Endodermal cell (in vitro differentiated cells): ENCODE data around the gene MEGF8. TPM values are rescaled to one million over a fixed set of nuclear protein-coding genes. Genes with fewer than 3 reads are reported as not detected.

Source experiments
- DNase-seq: peaks from one replicate; pipeline ENCODE4 v3.0.0-alpha.2; 2017
- H3K27ac ChIP-seq: 2 replicates; pipeline ENCODE4 v1.5.1; 2013; ENCODE audit warnings: mild to moderate bottlenecking, low read depth, low read length, moderate library complexity
- H3K27me3 ChIP-seq: 2 replicates; pipeline ENCODE4 v1.6.1; 2013; ENCODE audit warnings: mild to moderate bottlenecking, low read length, moderate library complexity; ENCODE audit not compliant: insufficient read depth, control insufficient read depth, poor library complexity, severe bottlenecking
- H3K36me3 ChIP-seq: 2 replicates; pipeline ENCODE4 v1.7.0; 2013; ENCODE audit warnings: mild to moderate bottlenecking, low read length, moderate library complexity; ENCODE audit not compliant: control insufficient read depth, insufficient read depth
- H3K4me1 ChIP-seq: one replicate; pipeline ENCODE4 v1.7.0; 2013; ENCODE audit warnings: low read length; ENCODE audit not compliant: control insufficient read depth, insufficient read depth
- H3K4me3 ChIP-seq: 2 replicates; pipeline ENCODE4 v1.5.1; 2013; ENCODE audit warnings: mild to moderate bottlenecking, low read length, moderate library complexity
- H3K9ac ChIP-seq: 2 replicates; pipeline ENCODE4 v1.6.1; 2013; ENCODE audit warnings: mild to moderate bottlenecking, low read length, moderate library complexity; ENCODE audit not compliant: poor library complexity, severe bottlenecking; ENCODE audit errors: extremely low read depth
- H3K9me3 ChIP-seq: 2 replicates; pipeline ENCODE4 v1.6.1; 2013; ENCODE audit warnings: mild to moderate bottlenecking, low read length, moderate library complexity; ENCODE audit not compliant: control insufficient read depth
- H3K27ac Mint-ChIP-seq: 2 replicates; pipeline ENCODE4 v1.8.0; 2020; ENCODE audit warnings: mixed read lengths
- H3K27me3 Mint-ChIP-seq: 2 replicates; pipeline ENCODE4 v1.8.0; 2021; ENCODE audit warnings: mild to moderate bottlenecking, mixed read lengths; ENCODE audit not compliant: insufficient read depth
- H3K36me3 Mint-ChIP-seq: 2 replicates; pipeline ENCODE4 v1.8.0; 2020; ENCODE audit warnings: low read depth, mixed read lengths
- H3K4me1 Mint-ChIP-seq: 2 replicates; pipeline ENCODE4 v1.8.0; 2020; ENCODE audit warnings: mixed read lengths
- H3K4me3 Mint-ChIP-seq: 2 replicates; pipeline ENCODE4 v1.8.0; 2020; ENCODE audit warnings: mild to moderate bottlenecking, moderate library complexity, mixed read lengths
- H3K9me3 Mint-ChIP-seq: 2 replicates; pipeline ENCODE4 v1.8.0; 2020; ENCODE audit warnings: mild to moderate bottlenecking, mixed read lengths
- WGBS, 2 experiments: methylation state at CpG; one replicate each; pipeline versions ENCODE4 v1.1.5 to v1.1.7; 2013; ENCODE audit warnings: missing lambda C conversion rate in 2 of 2, mixed read lengths in 1 of 2; ENCODE audit not compliant: insufficient coverage in 1 of 2, insufficient read length in 1 of 2; 5-methylcytosine and 5-hydroxymethylcytosine counted together
- total RNA-seq, 2 donors: library from RNA; stranded (reverse); fragmentation: NEBNext Ultra II Directional in 1 of 2; extraction: Animal tissue kit (Norgen Biotek cat#: 25700) in 1 of 2; gene quantifications; 2 replicates in 1 of 2; 3 replicates in 1 of 2; pipeline ENCODE4 v1.2.1, GENCODE V29; 2021
- TF ChIP-seq, protein P1 (sequence below): fragments of 200-600 bp; sonication (generic); conservative IDR thresholded peaks from 2 replicates; pipeline ENCODE4 v1.5.0; 2021; ENCODE audit warnings: antibody characterized with exemption, mild to moderate bottlenecking

The MEGF8 gene
- total RNA-seq, 2 donors from 2014 or later: 48.0 to 51.4 TPM

DNA sequence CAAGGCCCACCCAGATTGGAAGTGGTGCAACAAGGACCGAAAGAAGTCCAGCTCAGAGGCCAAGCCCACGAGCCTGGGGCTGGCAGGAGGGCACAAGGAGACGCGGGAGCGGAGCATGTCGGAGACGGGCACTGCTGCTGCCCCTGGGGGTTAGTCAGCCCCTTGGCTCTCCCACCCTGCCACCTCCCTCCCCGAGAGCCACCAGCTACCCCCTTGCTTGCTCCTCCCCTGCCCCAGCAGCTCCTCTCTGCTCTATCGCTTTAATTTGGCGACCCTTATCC is 37.7 kb upstream of the MEGF8 start:
- H3K36me3 Mint-ChIP-seq: peaks cover 27% of the 10 kb centered on the region
- H3K27me3 ChIP-seq: no peaks in the 10 kb centered on the region
- no peaks in the 10 kb centered on the region for H3K9me3 Mint-ChIP-seq
- no peak overlapping the region for H3K27ac Mint-ChIP-seq
- no peak overlapping the region for H3K4me3 ChIP-seq
- TF ChIP-seq, protein P1, sequence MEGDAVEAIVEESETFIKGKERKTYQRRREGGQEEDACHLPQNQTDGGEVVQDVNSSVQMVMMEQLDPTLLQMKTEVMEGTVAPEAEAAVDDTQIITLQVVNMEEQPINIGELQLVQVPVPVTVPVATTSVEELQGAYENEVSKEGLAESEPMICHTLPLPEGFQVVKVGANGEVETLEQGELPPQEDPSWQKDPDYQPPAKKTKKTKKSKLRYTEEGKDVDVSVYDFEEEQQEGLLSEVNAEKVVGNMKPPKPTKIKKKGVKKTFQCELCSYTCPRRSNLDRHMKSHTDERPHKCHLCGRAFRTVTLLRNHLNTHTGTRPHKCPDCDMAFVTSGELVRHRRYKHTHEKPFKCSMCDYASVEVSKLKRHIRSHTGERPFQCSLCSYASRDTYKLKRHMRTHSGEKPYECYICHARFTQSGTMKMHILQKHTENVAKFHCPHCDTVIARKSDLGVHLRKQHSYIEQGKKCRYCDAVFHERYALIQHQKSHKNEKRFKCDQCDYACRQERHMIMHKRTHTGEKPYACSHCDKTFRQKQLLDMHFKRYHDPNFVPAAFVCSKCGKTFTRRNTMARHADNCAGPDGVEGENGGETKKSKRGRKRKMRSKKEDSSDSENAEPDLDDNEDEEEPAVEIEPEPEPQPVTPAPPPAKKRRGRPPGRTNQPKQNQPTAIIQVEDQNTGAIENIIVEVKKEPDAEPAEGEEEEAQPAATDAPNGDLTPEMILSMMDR: no peak
- H3K4me3 Mint-ChIP-seq: no peak overlapping the region
- WGBS, 2 experiments: 95% methylated on average over 2 to 10 of the region's 10 CpGs
- H3K4me1 Mint-ChIP-seq: peaks cover 13% of the 10 kb centered on the region
- no peak overlapping the region for H3K27ac ChIP-seq
- no peaks in the 10 kb centered on the region for H3K27me3 Mint-ChIP-seq
- peaks cover 52% of the 10 kb centered on the region for H3K36me3 ChIP-seq
- no peaks in the 10 kb centered on the region for H3K4me1 ChIP-seq
- no peak overlapping the region for H3K9ac ChIP-seq
- no peak for DNase-seq
- no peaks in the 10 kb centered on the region for H3K9me3 ChIP-seq

DNA sequence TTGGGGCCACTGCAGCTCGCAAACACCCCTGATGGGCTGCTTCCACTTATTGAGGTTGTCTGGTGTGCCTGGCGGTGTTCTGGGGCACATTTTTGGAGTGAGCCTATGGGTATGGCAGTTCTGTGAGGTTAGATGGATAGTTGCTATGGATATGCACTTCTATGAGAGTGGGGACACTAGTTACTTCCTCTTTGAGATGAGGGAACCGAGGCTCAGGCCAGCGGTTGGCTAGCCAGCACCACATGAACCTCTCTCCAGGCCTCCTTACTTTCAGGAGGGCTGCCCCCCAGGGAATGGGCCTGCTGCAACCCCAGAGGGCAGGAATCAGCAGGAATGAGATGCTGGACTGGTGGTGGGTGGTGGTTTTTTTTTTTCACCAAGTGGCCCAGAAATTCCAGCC is 37.0 kb upstream of the MEGF8 start:
- no peak overlapping the region for H3K4me3 Mint-ChIP-seq
- DNase-seq: no peak
- no peaks in the 10 kb centered on the region for H3K4me1 ChIP-seq
- 88% methylated on average over 4 of the region's 4 CpGs; no CpG with 5 or more reads in 1 of the 2 experiments for WGBS, 2 experiments
- peaks cover 58% of the 10 kb centered on the region for H3K36me3 ChIP-seq
- TF ChIP-seq, protein P1: no peak
- H3K4me1 Mint-ChIP-seq: peaks cover 13% of the 10 kb centered on the region
- peaks cover 31% of the 10 kb centered on the region for H3K36me3 Mint-ChIP-seq
- H3K9ac ChIP-seq: no peak overlapping the region
- H3K27me3 Mint-ChIP-seq: no peaks in the 10 kb centered on the region
- H3K4me3 ChIP-seq: no peak overlapping the region
- no peak overlapping the region for H3K27ac Mint-ChIP-seq
- no peaks in the 10 kb centered on the region for H3K27me3 ChIP-seq
- H3K9me3 ChIP-seq: no peaks in the 10 kb centered on the region
- no peak overlapping the region for H3K27ac ChIP-seq
- no peaks in the 10 kb centered on the region for H3K9me3 Mint-ChIP-seq

DNA sequence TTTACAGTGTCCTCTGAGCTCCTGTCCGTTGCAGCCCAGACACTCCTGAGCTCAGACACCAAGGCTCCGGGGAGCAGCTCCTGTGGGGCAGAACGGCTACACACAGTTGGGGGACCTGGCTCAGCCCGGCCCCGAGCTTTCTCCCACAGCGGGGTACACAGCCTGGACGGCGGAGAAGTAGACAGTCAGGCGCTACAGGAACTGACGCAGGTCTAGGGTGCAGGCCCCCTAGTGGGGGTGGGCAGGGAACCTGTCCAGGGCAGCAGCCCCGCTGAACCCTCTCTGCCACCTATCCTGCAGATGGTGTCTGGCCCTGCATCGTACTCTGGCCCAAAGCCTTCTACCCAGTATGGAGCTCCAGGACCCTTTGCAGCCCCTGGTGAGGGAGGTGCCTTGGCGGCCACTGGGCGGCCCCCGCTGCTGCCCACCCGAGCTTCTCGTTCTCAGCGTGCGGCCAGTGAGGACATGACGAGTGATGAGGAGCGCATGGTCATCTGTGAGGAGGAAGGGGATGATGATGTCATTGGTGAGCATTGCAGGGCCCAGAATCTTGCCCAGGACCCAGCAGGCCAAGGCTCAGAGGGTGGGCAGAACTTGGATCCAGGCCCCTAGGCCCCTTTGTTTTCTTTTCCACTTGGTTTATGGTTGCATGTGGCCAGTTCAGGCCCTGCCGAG is 36.4 kb upstream of the MEGF8 start:
- no peak overlapping the region for H3K27ac ChIP-seq
- WGBS, 2 experiments: 96 to 97% methylated on average over 11 to 22 of the region's 22 CpGs
- H3K36me3 Mint-ChIP-seq: peaks cover 37% of the 10 kb centered on the region
- H3K9me3 Mint-ChIP-seq: no peaks in the 10 kb centered on the region
- no peaks in the 10 kb centered on the region for H3K27me3 Mint-ChIP-seq
- H3K4me1 ChIP-seq: no peaks in the 10 kb centered on the region
- H3K27ac Mint-ChIP-seq: no peak overlapping the region
- TF ChIP-seq, protein P1: peak; percentile 22
- no peak for DNase-seq
- peaks cover 64% of the 10 kb centered on the region for H3K36me3 ChIP-seq
- no peak overlapping the region for H3K4me3 ChIP-seq
- H3K27me3 ChIP-seq: no peaks in the 10 kb centered on the region
- no peaks in the 10 kb centered on the region for H3K9me3 ChIP-seq
- no peak overlapping the region for H3K9ac ChIP-seq
- H3K4me1 Mint-ChIP-seq: peaks cover 13% of the 10 kb centered on the region
- no peak overlapping the region for H3K4me3 Mint-ChIP-seq
